ENCODE data around the gene CAMK2D. TPM values are rescaled to one million over a fixed set of nuclear protein-coding genes. Genes with fewer than 3 reads are reported as not detected.

Gene CAMK2D
- total RNA-seq, 2 experiments from 2014 or later, result 104 to 120 TPM

GRCh38 chr4:113743690-113744089, 17.8 kb downstream of the CAMK2D start:
- peaks cover 90% of the 10 kb centered on the region for H3K36me3 ChIP-seq (ENCODE audit: insufficient read depth, low read length)
- peaks cover 91% of the 10 kb centered on the region for H3K79me2 ChIP-seq (ENCODE audit: insufficient read depth, low read depth, low read length)
- no TSS peak for BruUV-seq (replicated peaks)
- peaks cover 13% of the 10 kb centered on the region for H3K4me1 ChIP-seq (ENCODE audit: insufficient read depth, low read length, poor library complexity, severe bottlenecking)
- no peak overlapping the region for H3K4me2 ChIP-seq (ENCODE audit: low read length)
- CTCF ChIA-PET (ENCODE audit: unreplicated experiment), result no interaction called here
- no peaks in the 10 kb centered on the region for H4K20me1 ChIP-seq (ENCODE audit: insufficient read depth, low read length)
- no peaks in the 10 kb centered on the region for H3K9me3 ChIP-seq (ENCODE audit: low read length)
- intact Hi-C loops (cut with micrococcal nuclease; ENCODE audit: unreplicated experiment), result no loop called here
- H3K27ac ChIP-seq (ENCODE audit: low read depth, low read length, poor library complexity, severe bottlenecking), result no peak overlapping the region
- DNase-seq (ENCODE audit: low spot score), result no peak
- POLR2A ChIA-PET, result interaction anchor here (0.8 to 1.3 kb wide), 2 partner anchors 15 to 65 kb away, joined by 4 to 6 read pairs; no protein-coding TSS in a partner anchor
- H3K4me3 ChIP-seq (ENCODE audit: low read depth, low read length, poor library complexity, severe bottlenecking), result no peak overlapping the region
- no peak for TF ChIP-seq EZH2phosphoT487 (IDR thresholded peaks at IDR 0.05; ENCODE audit: borderline replicate concordance, low read depth, low read length)
- TF ChIP-seq, protein P1, sequence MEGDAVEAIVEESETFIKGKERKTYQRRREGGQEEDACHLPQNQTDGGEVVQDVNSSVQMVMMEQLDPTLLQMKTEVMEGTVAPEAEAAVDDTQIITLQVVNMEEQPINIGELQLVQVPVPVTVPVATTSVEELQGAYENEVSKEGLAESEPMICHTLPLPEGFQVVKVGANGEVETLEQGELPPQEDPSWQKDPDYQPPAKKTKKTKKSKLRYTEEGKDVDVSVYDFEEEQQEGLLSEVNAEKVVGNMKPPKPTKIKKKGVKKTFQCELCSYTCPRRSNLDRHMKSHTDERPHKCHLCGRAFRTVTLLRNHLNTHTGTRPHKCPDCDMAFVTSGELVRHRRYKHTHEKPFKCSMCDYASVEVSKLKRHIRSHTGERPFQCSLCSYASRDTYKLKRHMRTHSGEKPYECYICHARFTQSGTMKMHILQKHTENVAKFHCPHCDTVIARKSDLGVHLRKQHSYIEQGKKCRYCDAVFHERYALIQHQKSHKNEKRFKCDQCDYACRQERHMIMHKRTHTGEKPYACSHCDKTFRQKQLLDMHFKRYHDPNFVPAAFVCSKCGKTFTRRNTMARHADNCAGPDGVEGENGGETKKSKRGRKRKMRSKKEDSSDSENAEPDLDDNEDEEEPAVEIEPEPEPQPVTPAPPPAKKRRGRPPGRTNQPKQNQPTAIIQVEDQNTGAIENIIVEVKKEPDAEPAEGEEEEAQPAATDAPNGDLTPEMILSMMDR (conservative IDR thresholded peaks at IDR 0.05; ENCODE audit: low read length), result no peak
- no peak overlapping the region for H2AFZ ChIP-seq (ENCODE audit: low read length)
- H3K9me2 ChIP-seq (ENCODE audit: insufficient read depth, low read length), result no peaks in the 10 kb centered on the region

- Histone ChIP-seq H3K9me3 (ENCODE audit: low read length) (no peaks in the 10 kb centered on the region), H3K79me2 (ENCODE audit: insufficient read depth, low read depth, low read length) (peaks cover 91% of the 10 kb centered on the region), H3K4me3 (ENCODE audit: low read depth, low read length, poor library complexity, severe bottlenecking) (no peak overlapping the region), H3K27ac (ENCODE audit: low read depth, low read length, poor library complexity, severe bottlenecking) (no peak overlapping the region), H3K4me2 (ENCODE audit: low read length) (no peak overlapping the region), H3K4me1 (ENCODE audit: insufficient read depth, low read length, poor library complexity, severe bottlenecking) (peaks cover 13% of the 10 kb centered on the region), H3K36me3 (ENCODE audit: insufficient read depth, low read length) (peaks cover 90% of the 10 kb centered on the region), H2AFZ (ENCODE audit: low read length) (no peak overlapping the region), H4K20me1 (ENCODE audit: insufficient read depth, low read length) (no peaks in the 10 kb centered on the region), H3K9me2 (ENCODE audit: insufficient read depth, low read length) (no peaks in the 10 kb centered on the region)
- intact Hi-C loops (cut with micrococcal nuclease; ENCODE audit: unreplicated experiment), result no loop called here
- no peak for DNase-seq (ENCODE audit: low spot score)
- ChIA-PET POLR2A (interaction anchor here (1.3 kb wide), 1 partner anchor 16 kb away, joined by 6 read pairs; no protein-coding TSS in a partner anchor), CTCF (ENCODE audit: unreplicated experiment) (no interaction called here)
- TF ChIP-seq, protein P1 (conservative IDR thresholded peaks at IDR 0.05; ENCODE audit: low read length), result no peak
- no peak for TF ChIP-seq EZH2phosphoT487 (IDR thresholded peaks at IDR 0.05; ENCODE audit: borderline replicate concordance, low read depth, low read length)
- BruUV-seq (replicated peaks), result no TSS peak
Measured at GRCh38 chr4:113742643-113743042, 18.9 kb downstream of the CAMK2D start.

GRCh38 chr4:113741956-113742355, 19.6 kb downstream of the CAMK2D start:
- no peaks in the 10 kb centered on the region for H4K20me1 ChIP-seq (ENCODE audit: insufficient read depth, low read length)
- no peak for DNase-seq (ENCODE audit: low spot score)
- H3K27ac ChIP-seq (ENCODE audit: low read depth, low read length, poor library complexity, severe bottlenecking), result no peak overlapping the region
- TF ChIP-seq EZH2phosphoT487 (IDR thresholded peaks at IDR 0.05; ENCODE audit: borderline replicate concordance, low read depth, low read length), result no peak
- TF ChIP-seq, protein P1 (conservative IDR thresholded peaks at IDR 0.05; ENCODE audit: low read length), result no peak
- no TSS peak for BruUV-seq (replicated peaks)
- peaks cover 13% of the 10 kb centered on the region for H3K4me1 ChIP-seq (ENCODE audit: insufficient read depth, low read length, poor library complexity, severe bottlenecking)
- CTCF ChIA-PET (ENCODE audit: unreplicated experiment), result no interaction called here
- H3K79me2 ChIP-seq (ENCODE audit: insufficient read depth, low read depth, low read length), result peaks cover 91% of the 10 kb centered on the region
- no peak overlapping the region for H3K4me3 ChIP-seq (ENCODE audit: low read depth, low read length, poor library complexity, severe bottlenecking)
- no peaks in the 10 kb centered on the region for H3K9me3 ChIP-seq (ENCODE audit: low read length)
- H3K4me2 ChIP-seq (ENCODE audit: low read length), result no peak overlapping the region
- intact Hi-C loops (cut with micrococcal nuclease; ENCODE audit: unreplicated experiment), result no loop called here
- POLR2A ChIA-PET, result interaction anchor here (0.6 kb wide), 1 partner anchor 179 kb away, joined by 3 read pairs; no protein-coding TSS in a partner anchor
- peaks cover 88% of the 10 kb centered on the region for H3K36me3 ChIP-seq (ENCODE audit: insufficient read depth, low read length)
- H3K9me2 ChIP-seq (ENCODE audit: insufficient read depth, low read length), result no peaks in the 10 kb centered on the region
- no peak overlapping the region for H2AFZ ChIP-seq (ENCODE audit: low read length)

Data from OCI-LY7 (cell line).